ENCODE data around the gene TPH2.
A peak's percentile ranks its signal among the peaks of the same experiment; 100 is the strongest.

Gene TPH2

GRCh38 chr12:71938728-71939385 is at the start of gene TPH2:
Gene TPH2 (plus strand): TSS chr12:71938845. CDS start chr12:71938987, 142 bp downstream.
- peak; percentile 63 for DNase-seq

GRCh38 chr12:71890475-71890874 is 48.2 kb upstream of the TPH2 start:
- DNase-seq: no peak

- DNase-seq: no peak
Observed at GRCh38 chr12:71892059-71892458, 46.6 kb upstream of the TPH2 start.

GRCh38 chr12:71896205-71896882 is 42.3 kb upstream of the TPH2 start:
- DNase-seq: no peak

GRCh38 chr12:71900091-71900490 is 38.6 kb upstream of the TPH2 start:
- DNase-seq: no peak

- DNase-seq: no peak
Observed at GRCh38 chr12:71904629-71905028, 34.0 kb upstream of the TPH2 start.

GRCh38 chr12:71935594-71935993 is 3.1 kb upstream of the TPH2 start:
- peak; percentile 78 for DNase-seq

- DNase-seq: no peak
Observed at GRCh38 chr12:71940068-71940467, 1.4 kb downstream of the TPH2 start.

- DNase-seq: no peak
Observed at GRCh38 chr12:71941174-71941573, 2.5 kb downstream of the TPH2 start.

GRCh38 chr12:71942259-71942658 is 3.6 kb downstream of the TPH2 start:
- no peak for DNase-seq

GRCh38 chr12:71942703-71943102 is 4.1 kb downstream of the TPH2 start:
- no peak for DNase-seq

GRCh38 chr12:71945121-71945520 is 6.5 kb downstream of the TPH2 start:
- no peak for DNase-seq

GRCh38 chr12:71945883-71946282 is 7.2 kb downstream of the TPH2 start:
- no peak for DNase-seq

GRCh38 chr12:71947645-71948105 is 9.0 kb downstream of the TPH2 start:
- DNase-seq: no peak

GRCh38 chr12:71948390-71948789 is 9.7 kb downstream of the TPH2 start:
- DNase-seq: no peak

- no peak for DNase-seq
Observed at GRCh38 chr12:71949646-71950045, 11.0 kb downstream of the TPH2 start.

GRCh38 chr12:71950404-71950803 is 11.8 kb downstream of the TPH2 start:
- no peak for DNase-seq

- DNase-seq: no peak
Observed at GRCh38 chr12:71950819-71951218, 12.2 kb downstream of the TPH2 start.

- no peak for DNase-seq
Observed at GRCh38 chr12:71954083-71954778, 15.6 kb downstream of the TPH2 start.

- no peak for DNase-seq
Observed at GRCh38 chr12:71954861-71955260, 16.2 kb downstream of the TPH2 start.

GRCh38 chr12:71955970-71956369 is 17.3 kb downstream of the TPH2 start:
- DNase-seq: no peak

GRCh38 chr12:71958056-71958455 is 19.4 kb downstream of the TPH2 start:
- DNase-seq: no peak

- DNase-seq: no peak
Observed at GRCh38 chr12:71958457-71958856, 19.8 kb downstream of the TPH2 start.

- no peak for DNase-seq
Observed at GRCh38 chr12:71958993-71959578, 20.4 kb downstream of the TPH2 start.
